Activated T-cell treated with anti-CD3 and anti-CD28 coated beads, Interleukin-2, amount 50 U/mL, for 4 hours (primary cell): ENCODE results near the gene FBRSL1. TPM values are rescaled to one million over a fixed set of nuclear protein-coding genes. Genes with fewer than 3 reads are reported as not detected.
A peak's percentile ranks its signal among the peaks of the same experiment; 100 is the strongest.
"Not testable (repeated sequence)": the region's sequence is repeated elsewhere in the genome, so short reads cannot be mapped to it uniquely, and the experiment has no call there.

ENCODE experiments used
- ATAC-seq, 2 donors: fragments of 200-7000 bp; cut with Tn5 transposase; one replicate each; pipeline ENCODE4 v1.10.0; 2021
- DNase-seq: peaks from one replicate; pipeline ENCODE4 v3.0.0-alpha.2; 2020
- H3K27me3 Mint-ChIP-seq: one replicate; pipeline ENCODE4 v1.8.0; 2021; ENCODE audit warnings: low read depth, mixed read lengths
- H3K36me3 Mint-ChIP-seq: one replicate; pipeline ENCODE4 v1.8.0; 2022; ENCODE audit warnings: mixed read lengths; ENCODE audit not compliant: insufficient read depth
- H3K4me1 Mint-ChIP-seq: one replicate; pipeline ENCODE4 v1.8.0; 2021; ENCODE audit warnings: low read depth, mixed read lengths
- H3K4me3 Mint-ChIP-seq: one replicate; pipeline ENCODE4 v1.8.0; 2021; ENCODE audit warnings: mild to moderate bottlenecking, moderate library complexity, mixed read lengths
- H3K9me3 Mint-ChIP-seq: one replicate; pipeline ENCODE4 v1.8.0; 2021; ENCODE audit warnings: mixed read lengths
- total RNA-seq, 3 donors: library from RNA; stranded (reverse); gene quantifications; one replicate each; pipeline ENCODE4 v1.2.1, GENCODE V29; 2021

Gene FBRSL1
- total RNA-seq, 3 donors from 2014 or later = 95.8 to 112 (median 104) TPM

DNA sequence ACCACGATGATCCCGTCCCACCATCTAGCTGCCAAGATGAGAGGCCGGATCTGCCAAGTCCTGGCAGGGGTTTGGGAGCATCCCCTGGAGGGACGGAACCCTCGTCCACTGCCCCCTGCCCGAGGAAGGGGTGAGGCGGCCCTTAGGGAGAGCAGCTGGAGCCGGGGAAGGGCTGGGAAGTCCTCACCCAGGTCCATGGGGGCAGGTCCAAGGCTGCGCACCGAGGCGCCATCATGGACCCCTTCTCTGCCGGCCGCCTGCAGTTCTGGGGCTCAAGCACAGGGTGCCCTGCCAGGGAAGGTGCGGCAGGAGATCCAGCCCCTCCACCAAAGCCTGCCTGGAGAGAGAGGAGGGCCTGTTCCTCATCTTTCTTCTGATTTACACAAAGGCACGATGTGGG, 17.6 kb upstream of the FBRSL1 start:
- Mint-ChIP-seq H3K4me3 (peak overlapping the region; percentile 71), H3K9me3 (no peaks in the 10 kb centered on the region), H3K27me3 (peaks cover 2% of the 10 kb centered on the region), H3K36me3 (no peaks in the 10 kb centered on the region), H3K4me1 (peaks cover 51% of the 10 kb centered on the region)
- DNase-seq (no peak), ATAC-seq (no peak)

DNA sequence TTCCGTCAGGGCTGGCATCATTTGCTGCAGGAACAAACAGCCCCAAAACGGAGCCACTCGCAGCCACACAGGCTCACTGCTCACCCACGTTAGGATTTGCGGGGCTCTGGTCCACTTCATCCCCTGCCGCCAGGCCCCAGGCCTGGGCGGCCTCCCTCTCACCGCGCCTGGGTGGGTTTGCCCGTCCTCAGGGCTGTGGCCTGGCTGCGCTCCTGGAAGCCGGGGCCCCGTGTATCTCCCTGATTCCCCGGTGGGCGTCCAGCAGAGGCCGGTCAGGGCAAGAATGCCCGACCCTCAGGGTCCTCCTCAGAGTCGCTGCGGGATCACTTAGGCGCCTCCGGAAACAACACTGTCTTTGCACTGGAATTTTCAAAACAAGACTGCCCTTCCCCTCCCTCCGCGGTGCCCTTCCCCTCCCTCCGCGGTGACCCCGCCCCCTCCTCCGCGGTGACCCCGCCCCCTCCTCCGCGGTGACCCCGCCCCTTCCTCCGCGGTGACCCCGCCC, 15.7 kb upstream of the FBRSL1 start:
- ATAC-seq (peak in 1 of 2 donors; percentile 6), DNase-seq (no peak)
- peaks cover 2% of the 10 kb centered on the region for H3K27me3 Mint-ChIP-seq
- no peaks in the 10 kb centered on the region for H3K36me3 Mint-ChIP-seq
- no peaks in the 10 kb centered on the region for H3K9me3 Mint-ChIP-seq
- peaks cover 49% of the 10 kb centered on the region for H3K4me1 Mint-ChIP-seq
- peak overlapping the region; percentile 78 for H3K4me3 Mint-ChIP-seq

DNA sequence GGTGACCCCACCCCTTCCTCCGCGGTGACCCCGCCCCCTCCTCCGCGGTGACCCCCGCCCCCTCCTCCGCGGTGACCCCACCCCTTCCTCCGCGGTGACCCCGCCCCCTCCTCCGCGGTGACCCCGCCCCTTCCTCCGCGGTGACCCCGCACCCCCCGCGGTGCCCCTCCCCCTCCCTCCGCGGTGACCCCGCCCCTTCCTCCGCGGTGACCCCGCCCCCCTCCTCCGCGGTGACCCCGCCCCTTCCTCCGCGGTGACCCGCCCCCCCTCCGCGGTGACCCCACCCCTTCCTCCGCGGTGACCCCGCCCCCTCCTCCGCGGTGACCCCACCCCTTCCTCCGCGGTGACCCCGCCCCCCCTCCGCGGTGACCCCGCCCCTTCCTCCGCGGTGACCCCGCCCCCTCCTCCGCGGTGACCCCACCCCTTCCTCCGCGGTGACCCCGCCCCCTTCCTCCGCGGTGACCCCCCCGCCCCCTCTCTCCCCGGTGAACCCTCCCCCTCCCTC, 15.1 kb upstream of the FBRSL1 start:
- not testable (repeated sequence) for H3K9me3 Mint-ChIP-seq, H3K4me3 Mint-ChIP-seq, DNase-seq, ATAC-seq, H3K27me3 Mint-ChIP-seq, H3K36me3 Mint-ChIP-seq
- H3K4me1 Mint-ChIP-seq = peaks cover 45% of the 10 kb centered on the region

- no peak for ATAC-seq
- Mint-ChIP-seq H3K36me3 (no peaks in the 10 kb centered on the region), H3K4me1 (peaks cover 41% of the 10 kb centered on the region), H3K4me3 (peak overlapping the region; percentile 53), H3K27me3 (no peaks in the 10 kb centered on the region), H3K9me3 (no peaks in the 10 kb centered on the region)
- no peak for DNase-seq
Measured at GRCh38 chr12:132475304-132476037, 14.5 kb upstream of the FBRSL1 start.

DNA sequence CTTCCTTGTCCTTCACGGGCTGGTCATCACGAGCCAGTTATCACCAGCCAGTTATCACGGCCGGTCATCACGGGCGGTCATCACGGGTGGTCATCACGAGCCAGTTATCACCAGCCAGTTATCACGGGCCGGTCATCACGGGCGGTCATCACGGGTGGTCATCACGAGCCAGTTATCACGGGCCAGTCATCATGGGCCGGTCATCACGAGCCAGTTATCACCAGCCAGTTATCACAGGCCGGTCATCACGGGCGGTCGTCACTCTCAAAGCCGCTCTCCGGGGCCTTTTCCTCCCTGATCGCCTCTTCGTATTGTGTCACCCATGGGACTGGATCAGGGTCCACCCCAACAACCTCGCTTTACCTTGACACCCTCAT, 13.9 kb upstream of the FBRSL1 start:
- Mint-ChIP-seq H3K27me3 (no peaks in the 10 kb centered on the region), H3K4me3 (peak overlapping the region; percentile 45), H3K9me3 (no peaks in the 10 kb centered on the region), H3K4me1 (peaks cover 40% of the 10 kb centered on the region), H3K36me3 (no peaks in the 10 kb centered on the region)
- DNase-seq = no peak
- no peak for ATAC-seq

- no peaks in the 10 kb centered on the region for H3K27me3 Mint-ChIP-seq
Measured at GRCh38 chr12:132476421-132476820, 13.5 kb upstream of the FBRSL1 start.

GRCh38 chr12:132477017-132477702, 12.8 kb upstream of the FBRSL1 start:
- H3K36me3 Mint-ChIP-seq = no peaks in the 10 kb centered on the region
- no peaks in the 10 kb centered on the region for H3K27me3 Mint-ChIP-seq
- DNase-seq = no peak
- H3K4me3 Mint-ChIP-seq = no peak overlapping the region
- H3K4me1 Mint-ChIP-seq = peaks cover 34% of the 10 kb centered on the region
- ATAC-seq = peak; percentile 9 to 13
- no peaks in the 10 kb centered on the region for H3K9me3 Mint-ChIP-seq

More at GRCh38 chr12:132476421-132476820, 13.5 kb upstream of the FBRSL1 start:
- H3K4me3 Mint-ChIP-seq = peak overlapping the region; percentile 45
- peaks cover 39% of the 10 kb centered on the region for H3K4me1 Mint-ChIP-seq
- no peaks in the 10 kb centered on the region for H3K36me3 Mint-ChIP-seq
- H3K9me3 Mint-ChIP-seq = no peaks in the 10 kb centered on the region
- DNase-seq = no peak
- ATAC-seq = no peak

- no peaks in the 10 kb centered on the region for H3K9me3 Mint-ChIP-seq
- H3K4me1 Mint-ChIP-seq = peaks cover 32% of the 10 kb centered on the region
- H3K27me3 Mint-ChIP-seq = no peaks in the 10 kb centered on the region
- no peak for DNase-seq
- H3K4me3 Mint-ChIP-seq = no peak overlapping the region
- no peaks in the 10 kb centered on the region for H3K36me3 Mint-ChIP-seq
- no peak for ATAC-seq
Measured at GRCh38 chr12:132477703-132478432, 12.1 kb upstream of the FBRSL1 start.

DNA sequence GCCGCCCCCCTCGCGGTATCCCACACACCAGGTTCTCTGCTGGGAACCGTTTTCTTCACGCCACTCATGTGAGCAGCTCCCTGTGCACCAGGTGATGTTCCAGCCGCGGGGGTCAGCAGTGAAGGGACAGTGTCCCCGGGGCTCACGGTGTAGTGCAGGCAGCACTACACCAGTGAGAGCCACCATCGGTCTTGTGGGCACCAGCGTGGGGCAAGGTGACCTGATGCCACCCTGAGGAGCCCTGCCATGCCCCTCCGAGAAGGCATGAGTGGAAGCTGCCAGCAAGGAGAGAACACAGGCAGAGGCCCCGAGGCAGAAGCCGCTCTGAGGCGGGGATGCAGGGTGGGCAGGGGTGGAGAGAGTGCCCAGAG, 11.5 kb upstream of the FBRSL1 start:
- peaks cover 32% of the 10 kb centered on the region for H3K4me1 Mint-ChIP-seq
- H3K4me3 Mint-ChIP-seq = no peak overlapping the region
- H3K27me3 Mint-ChIP-seq = no peaks in the 10 kb centered on the region
- H3K9me3 Mint-ChIP-seq = no peaks in the 10 kb centered on the region
- no peaks in the 10 kb centered on the region for H3K36me3 Mint-ChIP-seq
- no peak for ATAC-seq
- no peak for DNase-seq

DNA sequence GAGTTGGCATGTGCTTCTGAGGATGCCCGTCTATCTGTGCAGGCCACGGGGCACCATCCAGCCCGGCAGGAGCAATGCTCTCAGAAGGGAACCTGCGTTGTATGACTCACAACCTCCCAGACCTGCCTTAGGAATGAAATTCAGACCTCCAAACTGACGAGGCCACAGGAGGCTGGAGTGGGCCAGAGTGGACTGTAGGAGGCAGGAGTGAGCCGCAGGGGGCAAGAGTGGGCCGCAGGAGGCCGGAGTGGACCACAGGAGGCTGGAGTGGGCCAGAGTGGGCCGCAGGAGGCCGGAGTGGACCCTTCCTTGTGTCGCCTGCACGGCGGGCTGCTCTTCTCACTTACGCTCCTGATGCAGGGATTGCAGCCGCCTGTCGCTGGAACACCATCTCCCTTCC, 11.1 kb upstream of the FBRSL1 start:
- Mint-ChIP-seq H3K9me3 (no peaks in the 10 kb centered on the region), H3K4me1 (peaks cover 32% of the 10 kb centered on the region), H3K27me3 (no peaks in the 10 kb centered on the region), H3K36me3 (no peaks in the 10 kb centered on the region), H3K4me3 (no peak overlapping the region)
- ATAC-seq = no peak
- no peak for DNase-seq

DNA sequence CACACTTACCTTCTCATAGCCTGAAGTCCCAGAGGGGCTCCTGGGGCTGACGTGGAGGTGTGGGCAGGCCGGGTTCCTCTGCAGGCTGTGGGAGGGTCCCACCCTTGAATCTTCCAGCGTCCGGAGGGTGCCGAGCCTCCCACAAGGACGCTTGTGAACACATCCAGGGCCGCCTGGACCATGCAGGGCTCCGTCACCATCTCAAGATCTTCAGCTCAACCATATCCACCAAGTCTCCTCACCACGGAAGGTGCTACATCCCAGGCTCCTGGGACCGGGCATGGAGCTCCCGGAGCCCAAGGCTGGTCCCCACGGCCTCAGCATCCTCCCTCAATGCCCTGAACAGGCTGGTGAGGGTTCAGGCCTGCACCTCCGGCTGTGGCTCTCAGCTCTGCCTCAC, 10.7 kb upstream of the FBRSL1 start:
- ATAC-seq = no peak
- Mint-ChIP-seq H3K4me1 (peaks cover 32% of the 10 kb centered on the region), H3K27me3 (no peaks in the 10 kb centered on the region), H3K9me3 (no peaks in the 10 kb centered on the region), H3K4me3 (no peak overlapping the region), H3K36me3 (no peaks in the 10 kb centered on the region)
- no peak for DNase-seq

GRCh38 chr12:132479938-132480622, 9.9 kb upstream of the FBRSL1 start:
- Mint-ChIP-seq H3K27me3 (no peaks in the 10 kb centered on the region), H3K9me3 (no peaks in the 10 kb centered on the region), H3K4me1 (peaks cover 32% of the 10 kb centered on the region), H3K36me3 (no peaks in the 10 kb centered on the region), H3K4me3 (no peak overlapping the region)
- ATAC-seq (no peak), DNase-seq (no peak)

DNA sequence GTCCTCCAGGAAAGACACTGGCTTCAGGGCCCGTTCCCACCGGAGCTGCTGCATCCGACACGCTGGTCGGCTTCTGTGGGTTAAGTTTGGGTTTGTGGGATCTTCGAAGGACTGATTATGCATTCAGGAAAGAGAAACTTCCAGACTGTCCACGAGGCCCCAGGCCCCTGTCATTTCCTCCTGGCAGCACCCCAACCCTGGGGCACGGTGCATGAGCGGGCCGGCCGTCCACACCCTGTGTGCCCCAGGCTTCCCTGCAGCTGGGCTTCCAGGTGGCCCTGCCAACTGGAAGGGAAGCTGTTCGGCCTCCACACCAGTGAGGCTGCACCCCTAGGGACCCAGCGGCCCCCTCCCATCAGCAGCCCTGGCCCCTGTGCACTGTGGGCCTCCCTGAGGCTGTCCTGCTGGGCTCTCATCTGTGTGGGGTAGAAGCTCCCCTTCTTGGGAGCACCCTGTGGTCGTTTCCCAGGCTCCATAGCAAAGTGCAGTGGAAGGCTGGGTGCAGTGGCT, 9.3 kb upstream of the FBRSL1 start:
- Mint-ChIP-seq H3K36me3 (no peaks in the 10 kb centered on the region), H3K4me1 (peaks cover 28% of the 10 kb centered on the region), H3K27me3 (no peaks in the 10 kb centered on the region), H3K4me3 (no peak overlapping the region), H3K9me3 (no peaks in the 10 kb centered on the region)
- ATAC-seq (no peak), DNase-seq (no peak)

GRCh38 chr12:132481345-132481744, 8.6 kb upstream of the FBRSL1 start:
- DNase-seq (no peak), ATAC-seq (no peak)
- no peaks in the 10 kb centered on the region for H3K9me3 Mint-ChIP-seq

More at GRCh38 chr12:132481345-132481744, 8.6 kb upstream of the FBRSL1 start:
- H3K4me3 Mint-ChIP-seq = no peak overlapping the region
- no peaks in the 10 kb centered on the region for H3K27me3 Mint-ChIP-seq
- H3K4me1 Mint-ChIP-seq = peaks cover 28% of the 10 kb centered on the region
- H3K36me3 Mint-ChIP-seq = no peaks in the 10 kb centered on the region
